Panc1 (cell line): Measurements from ENCODE around the gene SAMM50. TPM values are rescaled to one million over a fixed set of nuclear protein-coding genes. Genes with fewer than 3 reads are reported as not detected.

Source experiments
- ATAC-seq: fragments of 200-7000 bp; cut with Tn5 transposase; 2 replicates; pipeline ENCODE4 v1.9.1; 2020; ENCODE audit warnings: mild to moderate bottlenecking, moderate library complexity
- BruUV-seq: library from RNA; stranded (reverse); fragments of 400-500 nt; replicated peaks from 2 replicates; lab custom pipeline; 2021; lab: Mats Ljungman, UMichigan
- CTCF ChIA-PET: fragments of 300-600 bp; sonication (Branson Sonifier 250); formaldehyde crosslinking; loops from one replicate; lab custom pipeline; 2022; ENCODE audit warnings: antibody characterized with exemption; lab: Charles Lee
- POLR2A ChIA-PET: fragments of 300-600 bp; sonication (Branson Sonifier 250); formaldehyde crosslinking; loops from one replicate; lab custom pipeline; 2022; ENCODE audit warnings: antibody characterized with exemption; lab: Charles Lee
- DNase-seq: peaks from one replicate; pipeline ENCODE4 v3.0.0-alpha.2; 2010; ENCODE audit warnings: low read depth, low spot score
- H3K27ac ChIP-seq: 2 replicates; pipeline ENCODE4 v1.5.1; 2011; ENCODE audit warnings: mild to moderate bottlenecking, low read length, inconsistent platforms
- H3K27me3 ChIP-seq: fragments of 200-500 bp; sonication (Bioruptor generic); 2 replicates; pipeline ENCODE4 v1.6.0; 2014; ENCODE audit warnings: low read length, inconsistent platforms; ENCODE audit not compliant: control insufficient read depth, insufficient read depth
- H3K36me3 ChIP-seq: fragments of 200-500 bp; sonication (Bioruptor generic); 2 replicates; pipeline ENCODE4 v1.5.1; 2014; ENCODE audit warnings: inconsistent platforms, mild to moderate bottlenecking, low read length, moderate library complexity; ENCODE audit not compliant: control insufficient read depth, insufficient read depth
- H3K4me1 ChIP-seq: 2 replicates; pipeline ENCODE4 v1.5.1; 2011; ENCODE audit warnings: inconsistent platforms, mild to moderate bottlenecking, low read length, moderate library complexity; ENCODE audit not compliant: control insufficient read depth, insufficient read depth
- H3K4me3 ChIP-seq, 2 experiments: 2 replicates each; pipeline ENCODE4 v1.5.1; 2011 to 2012; ENCODE audit warnings: low read depth in 2 of 2, low read length in 2 of 2, mild to moderate bottlenecking in 2 of 2, inconsistent platforms in 1 of 2, moderate library complexity in 1 of 2
- H3K9me3 ChIP-seq: fragments of 200-500 bp; sonication (Bioruptor generic); 2 replicates; pipeline ENCODE4 v1.5.1; 2014; ENCODE audit warnings: low read depth, mild to moderate bottlenecking, inconsistent platforms, low read length, moderate library complexity; ENCODE audit not compliant: control insufficient read depth, insufficient read depth
- CTCF ChIP-seq: fragments of 450-650 bp; IDR thresholded peaks from 2 replicates; pipeline ENCODE4 v1.5.1; 2017; ENCODE audit warnings: mild to moderate bottlenecking
- POLR2AphosphoS5 ChIP-seq: IDR thresholded peaks from 2 replicates; pipeline ENCODE4 v1.6.1; 2012; ENCODE audit warnings: mild to moderate bottlenecking, low read depth, low read length, moderate library complexity
- REST ChIP-seq, 2 experiments: IDR thresholded peaks; 2 replicates each; pipeline ENCODE4 v1.6.1; 2011 to 2012; ENCODE audit warnings: low read depth in 2 of 2, control low read depth in 1 of 2, low read length in 1 of 2, mild to moderate bottlenecking in 1 of 2, moderate library complexity in 1 of 2; ENCODE audit not compliant: insufficient read depth in 1 of 2
- SIN3A ChIP-seq: IDR thresholded peaks from 2 replicates; pipeline ENCODE4 v1.6.1; 2012; ENCODE audit warnings: low read depth, mild to moderate bottlenecking, low read length, moderate library complexity, borderline replicate concordance; ENCODE audit not compliant: insufficient read depth
- TCF7L2 ChIP-seq: IDR thresholded peaks from 2 replicates; pipeline ENCODE4 v1.6.1; 2011; ENCODE audit warnings: mild to moderate bottlenecking, low read depth, low read length, inconsistent platforms
- in situ Hi-C: cut with HindIII; loops from 2 replicates; pipeline ENCODE4 v1.10.0; 2016; ENCODE audit warnings: low sequenced_read_pairs, low pct_unique_long_range_greater_than_20kb
- intact Hi-C: fragments of 100-400 bp; cut with micrococcal nuclease; formaldehyde crosslinking; loops from one replicate; pipeline ENCODE4 v1.10.0; 2022; ENCODE audit not compliant: unreplicated experiment
- total RNA-seq: library from RNA; stranded (reverse); gene quantifications from one replicate; pipeline ENCODE4 v1.2.1, GENCODE V29; 2021; ENCODE audit not compliant: unreplicated experiment

SAMM50 gene
- total RNA-seq, 1 experiment from 2014 or later = 40.5 TPM

- CTCF ChIA-PET = no interaction called here
Measured at GRCh38 chr22:44032126-44032730, 77.0 kb downstream of the SAMM50 start.

GRCh38 chr22:44033287-44033686, 78.0 kb downstream of the SAMM50 start:
- ChIA-PET CTCF (no interaction called here), POLR2A (interaction anchor here (0.5 kb wide), 1 partner anchor 17 kb away, joined by 7 read pairs; no protein-coding TSS in a partner anchor)
- intact Hi-C loops = no loop called here

More at GRCh38 chr22:44032126-44032730, 77.0 kb downstream of the SAMM50 start:
- BruUV-seq = no TSS peak
- H3K4me3 ChIP-seq = no peak overlapping the region
- in situ Hi-C loops (no loop called here), intact Hi-C loops (no loop called here)
- no peaks in the 10 kb centered on the region for H3K36me3 ChIP-seq
- H3K27me3 ChIP-seq = no peaks in the 10 kb centered on the region
- no peak overlapping the region for H3K27ac ChIP-seq
- peaks cover 3% of the 10 kb centered on the region; the same call in 1 of the 2 replicates for H3K4me1 ChIP-seq
- no peaks in the 10 kb centered on the region for H3K9me3 ChIP-seq
- no peak for DNase-seq
- POLR2A ChIA-PET = no interaction called here
- TF ChIP-seq CTCF = no peak
- no peak for TF ChIP-seq POLR2AphosphoS5
- TF ChIP-seq REST (IDR thresholded peaks at IDR 0.05; ENCODE audit: insufficient read depth in 1 of 2, low read depth in 2 of 2, low read length in 1 of 2) = no peak
- TF ChIP-seq TCF7L2 = no peak
- no peak for ATAC-seq

More at GRCh38 chr22:44033287-44033686, 78.0 kb downstream of the SAMM50 start:
- Histone ChIP-seq H3K4me1 (peaks cover 8% of the 10 kb centered on the region; the same call in 1 of the 2 replicates), H3K9me3 (no peaks in the 10 kb centered on the region), H3K36me3 (no peaks in the 10 kb centered on the region), H3K4me3 (no peak overlapping the region), H3K27ac (no peak overlapping the region), H3K27me3 (no peaks in the 10 kb centered on the region)
- TF ChIP-seq TCF7L2 (no peak), CTCF (no peak), POLR2AphosphoS5 (no peak), SIN3A (no peak), REST (IDR thresholded peaks at IDR 0.05; ENCODE audit: insufficient read depth in 1 of 2, low read depth in 2 of 2, low read length in 1 of 2) (no peak)
- in situ Hi-C loops = no loop called here
- ATAC-seq (no peak), DNase-seq (no peak)
- no TSS peak for BruUV-seq
